ENCODE measurements around the gene R3HDM1. TPM values are rescaled to one million over a fixed set of nuclear protein-coding genes. Genes with fewer than 3 reads are reported as not detected.

R3HDM1 gene
- polyA plus RNA-seq, 2 of the 4 experiments (the other 2 are of a cell fraction): 27.6 to 63.3 TPM

DNA sequence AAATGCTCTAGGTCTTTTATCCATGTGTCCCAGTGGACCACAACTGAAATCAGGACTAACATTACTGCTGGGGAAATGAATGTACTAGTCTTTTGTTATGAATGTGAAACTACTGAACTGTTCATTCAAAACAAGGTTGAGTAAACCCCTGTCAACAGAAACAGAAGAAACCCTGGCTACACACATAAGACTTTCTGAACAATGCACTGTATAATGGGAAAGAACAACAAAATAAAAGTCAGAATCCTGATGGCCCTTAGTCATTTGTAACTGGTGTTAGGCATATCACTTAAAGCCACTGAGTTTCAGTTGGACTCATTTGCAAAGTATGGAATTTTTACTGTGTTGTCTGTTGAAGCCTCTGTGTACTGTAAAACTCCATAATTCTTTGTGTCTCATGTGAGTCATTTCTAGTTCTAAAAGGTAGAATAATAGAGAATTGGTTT is 133.4 kb downstream of the R3HDM1 start (continued):
- TF ChIP-seq, protein P1, sequence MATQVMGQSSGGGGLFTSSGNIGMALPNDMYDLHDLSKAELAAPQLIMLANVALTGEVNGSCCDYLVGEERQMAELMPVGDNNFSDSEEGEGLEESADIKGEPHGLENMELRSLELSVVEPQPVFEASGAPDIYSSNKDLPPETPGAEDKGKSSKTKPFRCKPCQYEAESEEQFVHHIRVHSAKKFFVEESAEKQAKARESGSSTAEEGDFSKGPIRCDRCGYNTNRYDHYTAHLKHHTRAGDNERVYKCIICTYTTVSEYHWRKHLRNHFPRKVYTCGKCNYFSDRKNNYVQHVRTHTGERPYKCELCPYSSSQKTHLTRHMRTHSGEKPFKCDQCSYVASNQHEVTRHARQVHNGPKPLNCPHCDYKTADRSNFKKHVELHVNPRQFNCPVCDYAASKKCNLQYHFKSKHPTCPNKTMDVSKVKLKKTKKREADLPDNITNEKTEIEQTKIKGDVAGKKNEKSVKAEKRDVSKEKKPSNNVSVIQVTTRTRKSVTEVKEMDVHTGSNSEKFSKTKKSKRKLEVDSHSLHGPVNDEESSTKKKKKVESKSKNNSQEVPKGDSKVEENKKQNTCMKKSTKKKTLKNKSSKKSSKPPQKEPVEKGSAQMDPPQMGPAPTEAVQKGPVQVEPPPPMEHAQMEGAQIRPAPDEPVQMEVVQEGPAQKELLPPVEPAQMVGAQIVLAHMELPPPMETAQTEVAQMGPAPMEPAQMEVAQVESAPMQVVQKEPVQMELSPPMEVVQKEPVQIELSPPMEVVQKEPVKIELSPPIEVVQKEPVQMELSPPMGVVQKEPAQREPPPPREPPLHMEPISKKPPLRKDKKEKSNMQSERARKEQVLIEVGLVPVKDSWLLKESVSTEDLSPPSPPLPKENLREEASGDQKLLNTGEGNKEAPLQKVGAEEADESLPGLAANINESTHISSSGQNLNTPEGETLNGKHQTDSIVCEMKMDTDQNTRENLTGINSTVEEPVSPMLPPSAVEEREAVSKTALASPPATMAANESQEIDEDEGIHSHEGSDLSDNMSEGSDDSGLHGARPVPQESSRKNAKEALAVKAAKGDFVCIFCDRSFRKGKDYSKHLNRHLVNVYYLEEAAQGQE (IDR thresholded peaks at IDR 0.05): no peak
- TF ChIP-seq SREBF2 (IDR thresholded peaks at IDR 0.05) (no peak), MAZ (IDR thresholded peaks at IDR 0.05; ENCODE audit: borderline replicate concordance, low read depth, low read length) (no peak), HDAC2 (IDR thresholded peaks at IDR 0.05) (no peak), CHD4 (IDR thresholded peaks at IDR 0.05; ENCODE audit: borderline replicate concordance) (no peak), ESRRA (IDR thresholded peaks at IDR 0.05; ENCODE audit: borderline replicate concordance, low read length) (no peak)
- TF ChIP-seq, protein P2, sequence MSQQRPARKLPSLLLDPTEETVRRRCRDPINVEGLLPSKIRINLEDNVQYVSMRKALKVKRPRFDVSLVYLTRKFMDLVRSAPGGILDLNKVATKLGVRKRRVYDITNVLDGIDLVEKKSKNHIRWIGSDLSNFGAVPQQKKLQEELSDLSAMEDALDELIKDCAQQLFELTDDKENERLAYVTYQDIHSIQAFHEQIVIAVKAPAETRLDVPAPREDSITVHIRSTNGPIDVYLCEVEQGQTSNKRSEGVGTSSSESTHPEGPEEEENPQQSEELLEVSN (IDR thresholded peaks at IDR 0.05; ENCODE audit: borderline replicate concordance, low read depth): no peak
- TF ChIP-seq, protein P3, sequence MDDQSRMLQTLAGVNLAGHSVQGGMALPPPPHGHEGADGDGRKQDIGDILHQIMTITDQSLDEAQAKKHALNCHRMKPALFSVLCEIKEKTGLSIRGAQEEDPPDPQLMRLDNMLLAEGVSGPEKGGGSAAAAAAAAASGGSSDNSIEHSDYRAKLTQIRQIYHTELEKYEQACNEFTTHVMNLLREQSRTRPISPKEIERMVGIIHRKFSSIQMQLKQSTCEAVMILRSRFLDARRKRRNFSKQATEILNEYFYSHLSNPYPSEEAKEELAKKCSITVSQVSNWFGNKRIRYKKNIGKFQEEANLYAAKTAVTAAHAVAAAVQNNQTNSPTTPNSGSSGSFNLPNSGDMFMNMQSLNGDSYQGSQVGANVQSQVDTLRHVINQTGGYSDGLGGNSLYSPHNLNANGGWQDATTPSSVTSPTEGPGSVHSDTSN (IDR thresholded peaks at IDR 0.05): no peak

DNA sequence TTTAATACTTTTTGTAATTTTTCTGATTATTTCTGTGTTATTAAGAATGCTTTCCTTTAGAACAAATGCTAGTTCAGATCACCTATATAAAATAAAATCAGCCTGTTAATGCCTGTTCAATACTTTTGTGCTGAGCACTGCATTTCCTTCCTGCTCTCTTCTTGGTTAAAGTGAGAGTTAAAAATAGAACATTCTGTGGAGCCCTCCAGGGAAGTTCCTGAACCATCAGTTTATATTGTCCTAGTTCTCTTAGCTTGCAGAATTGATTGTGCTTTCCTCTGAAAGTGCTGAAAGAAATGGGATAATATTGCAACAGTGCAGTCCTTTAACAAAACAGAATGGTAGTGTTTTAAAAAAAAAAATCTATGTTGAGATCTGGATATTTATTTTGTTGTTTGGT is 135.8 kb downstream of the R3HDM1 start:
- Histone ChIP-seq H3K27ac (no peak overlapping the region), H3K4me3 (no peak overlapping the region), H3K9me3 (no peaks in the 10 kb centered on the region), H3K4me2 (no peak overlapping the region), H3K4me1 (no peaks in the 10 kb centered on the region)
- ChIA-PET POLR2A (no interaction called here), CTCF (no interaction called here)
- ATAC-seq (no peak), DNase-seq (ENCODE audit: low read depth in 1 of 2, low spot score in 1 of 2) (no peak), FAIRE-seq (no peak)
- TF ChIP-seq NPAS2 (CRISPR knock-in tag; IDR thresholded peaks at IDR 0.05; ENCODE audit: borderline replicate concordance) (no peak), MAFK (IDR thresholded peaks at IDR 0.05; ENCODE audit: partially characterized antibody) (peak; percentile 42)

DNA sequence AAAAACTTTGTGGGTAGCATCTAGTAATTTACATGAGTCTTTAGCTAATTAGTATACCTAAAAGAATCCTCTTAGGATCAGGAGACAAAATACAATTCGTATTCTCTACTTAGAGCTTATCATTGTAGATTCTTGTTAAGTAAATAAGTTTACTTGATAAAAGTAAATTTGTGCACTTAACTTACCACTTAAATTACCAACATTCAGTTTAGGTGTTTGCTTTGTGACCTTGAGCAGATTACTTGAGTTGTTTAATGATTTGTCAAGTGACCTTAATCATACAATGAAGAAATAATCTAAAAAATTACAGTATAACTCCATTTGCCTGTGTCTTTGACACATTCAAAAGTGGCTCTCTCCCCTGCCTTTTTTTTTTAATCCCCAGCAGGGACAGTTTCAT is 143.2 kb downstream of the R3HDM1 start:
- Histone ChIP-seq H3K4me3 (no peak overlapping the region), H3K27ac (no peak overlapping the region), H3K4me2 (no peak overlapping the region), H3K4me1 (no peaks in the 10 kb centered on the region), H3K9me3 (no peaks in the 10 kb centered on the region)
- ATAC-seq (no peak), FAIRE-seq (peak; percentile 32), DNase-seq (ENCODE audit: low read depth in 1 of 2, low spot score in 1 of 2) (no peak)
- ChIA-PET POLR2A (no interaction called here), CTCF (interaction anchor here (2.3 kb wide), 1 partner anchor 35 kb away, joined by 10 read pairs; no protein-coding TSS in a partner anchor)
- 93% methylated on average over 1 of the region's 1 CpG for WGBS (ENCODE audit: missing lambda C conversion rate)
- TF ChIP-seq HOXB5 (CRISPR knock-in tag; IDR thresholded peaks at IDR 0.05) (no peak), KDM1A (IDR thresholded peaks at IDR 0.05; ENCODE audit: low read depth) (no peak), GATA3 (IDR thresholded peaks at IDR 0.05; ENCODE audit: borderline replicate concordance) (no peak), POLR2A (IDR thresholded peaks at IDR 0.05; ENCODE audit: low read length) (no peak), TP53 (CRISPR knock-in tag; IDR thresholded peaks at IDR 0.05) (no peak), MAFK (IDR thresholded peaks at IDR 0.05; ENCODE audit: partially characterized antibody) (no peak), ESRRA (IDR thresholded peaks at IDR 0.05; ENCODE audit: borderline replicate concordance, low read length) (no peak), SREBF2 (IDR thresholded peaks at IDR 0.05) (no peak), MAZ (IDR thresholded peaks at IDR 0.05; ENCODE audit: borderline replicate concordance, low read depth, low read length) (no peak), PHF8 (IDR thresholded peaks at IDR 0.05; ENCODE audit: borderline replicate concordance, low read depth) (no peak), HOXA7 (CRISPR knock-in tag; IDR thresholded peaks at IDR 0.05) (no peak), ZFP36 (IDR thresholded peaks at IDR 0.05; ENCODE audit: borderline replicate concordance, partially characterized antibody) (no peak)
- TF ChIP-seq, protein P4, sequence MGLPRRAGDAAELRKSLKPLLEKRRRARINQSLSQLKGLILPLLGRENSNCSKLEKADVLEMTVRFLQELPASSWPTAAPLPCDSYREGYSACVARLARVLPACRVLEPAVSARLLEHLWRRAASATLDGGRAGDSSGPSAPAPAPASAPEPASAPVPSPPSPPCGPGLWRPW (IDR thresholded peaks at IDR 0.05): no peak
- TF ChIP-seq, protein P5, sequence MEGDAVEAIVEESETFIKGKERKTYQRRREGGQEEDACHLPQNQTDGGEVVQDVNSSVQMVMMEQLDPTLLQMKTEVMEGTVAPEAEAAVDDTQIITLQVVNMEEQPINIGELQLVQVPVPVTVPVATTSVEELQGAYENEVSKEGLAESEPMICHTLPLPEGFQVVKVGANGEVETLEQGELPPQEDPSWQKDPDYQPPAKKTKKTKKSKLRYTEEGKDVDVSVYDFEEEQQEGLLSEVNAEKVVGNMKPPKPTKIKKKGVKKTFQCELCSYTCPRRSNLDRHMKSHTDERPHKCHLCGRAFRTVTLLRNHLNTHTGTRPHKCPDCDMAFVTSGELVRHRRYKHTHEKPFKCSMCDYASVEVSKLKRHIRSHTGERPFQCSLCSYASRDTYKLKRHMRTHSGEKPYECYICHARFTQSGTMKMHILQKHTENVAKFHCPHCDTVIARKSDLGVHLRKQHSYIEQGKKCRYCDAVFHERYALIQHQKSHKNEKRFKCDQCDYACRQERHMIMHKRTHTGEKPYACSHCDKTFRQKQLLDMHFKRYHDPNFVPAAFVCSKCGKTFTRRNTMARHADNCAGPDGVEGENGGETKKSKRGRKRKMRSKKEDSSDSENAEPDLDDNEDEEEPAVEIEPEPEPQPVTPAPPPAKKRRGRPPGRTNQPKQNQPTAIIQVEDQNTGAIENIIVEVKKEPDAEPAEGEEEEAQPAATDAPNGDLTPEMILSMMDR (IDR thresholded peaks at IDR 0.05): no peak
- TF ChIP-seq, protein P6, sequence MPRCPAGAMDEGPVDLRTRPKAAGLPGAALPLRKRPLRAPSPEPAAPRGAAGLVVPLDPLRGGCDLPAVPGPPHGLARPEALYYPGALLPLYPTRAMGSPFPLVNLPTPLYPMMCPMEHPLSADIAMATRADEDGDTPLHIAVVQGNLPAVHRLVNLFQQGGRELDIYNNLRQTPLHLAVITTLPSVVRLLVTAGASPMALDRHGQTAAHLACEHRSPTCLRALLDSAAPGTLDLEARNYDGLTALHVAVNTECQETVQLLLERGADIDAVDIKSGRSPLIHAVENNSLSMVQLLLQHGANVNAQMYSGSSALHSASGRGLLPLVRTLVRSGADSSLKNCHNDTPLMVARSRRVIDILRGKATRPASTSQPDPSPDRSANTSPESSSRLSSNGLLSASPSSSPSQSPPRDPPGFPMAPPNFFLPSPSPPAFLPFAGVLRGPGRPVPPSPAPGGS (IDR thresholded peaks at IDR 0.05): no peak

Data from A549 (cell line).